Skeletal muscle tissue (tissue), 4 donors: ENCODE data around the gene ADRA2A. TPM values are rescaled to one million over a fixed set of nuclear protein-coding genes. Genes with fewer than 3 reads are reported as not detected.

Source experiments
- H3K27ac ChIP-seq: one replicate; pipeline ENCODE4 v1.7.0; 2013; ENCODE audit warnings: mild to moderate bottlenecking, low read depth, low read length, inconsistent platforms
- H3K27me3 ChIP-seq, 3 donors: one replicate each; pipeline ENCODE4 v1.7.0; 2013; ENCODE audit warnings: low read length in 3 of 3; ENCODE audit not compliant: control insufficient read depth in 3 of 3, insufficient read depth in 3 of 3
- H3K36me3 ChIP-seq, 3 donors: one replicate each; pipeline ENCODE4 v1.7.0; 2013; ENCODE audit warnings: low read length in 3 of 3; ENCODE audit not compliant: control insufficient read depth in 3 of 3, insufficient read depth in 3 of 3
- H3K4me1 ChIP-seq, 3 donors: one replicate each; pipeline ENCODE4 v1.7.0; 2013; ENCODE audit warnings: low read length in 3 of 3, mild to moderate bottlenecking in 3 of 3; ENCODE audit not compliant: control insufficient read depth in 3 of 3, insufficient read depth in 3 of 3
- H3K4me3 ChIP-seq, 3 donors: one replicate each; pipeline ENCODE4 v1.7.0; 2013; ENCODE audit warnings: low read length in 3 of 3
- H3K9ac ChIP-seq, 3 donors: one replicate each; pipeline ENCODE4 v1.7.0; 2013; ENCODE audit warnings: low read length in 3 of 3, mild to moderate bottlenecking in 3 of 3, moderate library complexity in 2 of 3, low read depth in 1 of 3
- H3K9me3 ChIP-seq, 3 donors: one replicate each; pipeline ENCODE4 v1.7.0; 2013; ENCODE audit warnings: low read length in 3 of 3; ENCODE audit not compliant: control insufficient read depth in 3 of 3
- total RNA-seq: library from RNA; depleted of rRNA; stranded (reverse); fragments of >200 nt; gene quantifications from one replicate; pipeline ENCODE4 v1.2.3, GENCODE V29; 2014
- donor health status: Osteomylitis.

Gene ADRA2A
- 2.1 TPM for total RNA-seq

- H3K4me3 ChIP-seq: peak within 1 kb of the TSS; percentile 59 to 71 (median 69)
- H3K4me1 ChIP-seq: peaks cover 14 to 19% (median 16%) of the 10 kb centered on the region in 3 donors
- H3K36me3 ChIP-seq: no peaks in the 10 kb centered on the region
- peaks cover 47 to 56% (median 54%) of the 10 kb centered on the region in 3 donors for H3K27me3 ChIP-seq
- H3K27ac ChIP-seq: peak within 1 kb of the TSS; percentile 25
- no peaks in the 10 kb centered on the region for H3K9me3 ChIP-seq
- peak within 1 kb of the TSS in 2 of 3 donors; percentile 32 to 60 for H3K9ac ChIP-seq
Measured at GRCh38 chr10:111076682-111077478, at the start of gene ADRA2A. TSS of gene ADRA2A (plus strand) at chr10:111077029. CDS start at chr10:111077997, 968 bp downstream.

- H3K4me1 ChIP-seq: no peaks in the 10 kb centered on the region
- H3K27me3 ChIP-seq: no peaks in the 10 kb centered on the region
- no peak overlapping the region for H3K9ac ChIP-seq
- H3K4me3 ChIP-seq: no peak overlapping the region
- H3K36me3 ChIP-seq: no peaks in the 10 kb centered on the region
- H3K27ac ChIP-seq: no peak overlapping the region
- no peaks in the 10 kb centered on the region for H3K9me3 ChIP-seq
Measured at GRCh38 chr10:111030042-111030750, 46.6 kb upstream of the ADRA2A start.

- Histone ChIP-seq H3K27ac (no peak overlapping the region), H3K27me3 (no peaks in the 10 kb centered on the region), H3K4me1 (no peaks in the 10 kb centered on the region), H3K9ac (no peak overlapping the region), H3K36me3 (no peaks in the 10 kb centered on the region), H3K9me3 (peaks cover 0 to 7% (median 4%) of the 10 kb centered on the region in 3 donors), H3K4me3 (no peak overlapping the region)
Measured at GRCh38 chr10:111034598-111035310, 42.1 kb upstream of the ADRA2A start.

- Histone ChIP-seq H3K4me1 (no peaks in the 10 kb centered on the region), H3K4me3 (no peak overlapping the region), H3K27me3 (no peaks in the 10 kb centered on the region), H3K9me3 (peaks cover 0 to 10% (median 6%) of the 10 kb centered on the region in 3 donors), H3K9ac (no peak overlapping the region), H3K36me3 (no peaks in the 10 kb centered on the region), H3K27ac (no peak overlapping the region)
Measured at GRCh38 chr10:111035542-111035941, 41.3 kb upstream of the ADRA2A start.

GRCh38 chr10:111037858-111038257 lies 39.0 kb upstream of the ADRA2A start:
- Histone ChIP-seq H3K9ac (no peak overlapping the region), H3K4me3 (no peak overlapping the region), H3K27me3 (no peaks in the 10 kb centered on the region), H3K27ac (no peak overlapping the region), H3K9me3 (peaks cover 0 to 10% (median 6%) of the 10 kb centered on the region in 3 donors), H3K4me1 (no peaks in the 10 kb centered on the region), H3K36me3 (no peaks in the 10 kb centered on the region)

GRCh38 chr10:111039522-111039921 lies 37.3 kb upstream of the ADRA2A start:
- no peak overlapping the region for H3K27ac ChIP-seq
- no peaks in the 10 kb centered on the region for H3K4me1 ChIP-seq
- H3K27me3 ChIP-seq: no peaks in the 10 kb centered on the region
- H3K4me3 ChIP-seq: no peak overlapping the region
- H3K9me3 ChIP-seq: peaks cover 0 to 10% (median 6%) of the 10 kb centered on the region in 3 donors
- no peak overlapping the region for H3K9ac ChIP-seq
- H3K36me3 ChIP-seq: no peaks in the 10 kb centered on the region

GRCh38 chr10:111057006-111057405 lies 19.8 kb upstream of the ADRA2A start:
- Histone ChIP-seq H3K27me3 (peaks cover 0 to 5% (median 4%) of the 10 kb centered on the region in 3 donors), H3K4me3 (no peak overlapping the region), H3K4me1 (no peaks in the 10 kb centered on the region), H3K9me3 (peaks cover 0 to 3% (median 0%) of the 10 kb centered on the region in 3 donors), H3K9ac (no peak overlapping the region), H3K27ac (no peak overlapping the region), H3K36me3 (no peaks in the 10 kb centered on the region)

GRCh38 chr10:111063471-111063870 lies 13.4 kb upstream of the ADRA2A start:
- Histone ChIP-seq H3K36me3 (no peaks in the 10 kb centered on the region), H3K9me3 (peaks cover 0 to 6% (median 3%) of the 10 kb centered on the region in 3 donors), H3K27me3 (peaks cover 0 to 5% (median 4%) of the 10 kb centered on the region in 3 donors), H3K27ac (no peak overlapping the region), H3K9ac (no peak overlapping the region), H3K4me1 (no peaks in the 10 kb centered on the region), H3K4me3 (no peak overlapping the region)

- Histone ChIP-seq H3K27ac (no peak overlapping the region), H3K27me3 (peaks cover 32 to 36% (median 34%) of the 10 kb centered on the region in 3 donors)
Measured at GRCh38 chr10:111072232-111072631, 4.6 kb upstream of the ADRA2A start.

More at GRCh38 chr10:111072232-111072631, 4.6 kb upstream of the ADRA2A start:
- Histone ChIP-seq H3K4me1 (peaks cover 8 to 11% (median 9%) of the 10 kb centered on the region in 3 donors), H3K9ac (no peak overlapping the region), H3K9me3 (peaks cover 0 to 8% (median 3%) of the 10 kb centered on the region in 3 donors), H3K36me3 (no peaks in the 10 kb centered on the region), H3K4me3 (no peak overlapping the region)
